GM23248 (cell line): ENCODE results near the gene NFIA. TPM values are rescaled to one million over a fixed set of nuclear protein-coding genes. Genes with fewer than 3 reads are reported as not detected.

Experiments
- DNase-seq: peaks from one replicate; pipeline ENCODE4 v3.0.0-alpha.2; 2015
- H2AFZ ChIP-seq: fragments of 200-600 bp; sonication (generic); 2 replicates; pipeline ENCODE4 v1.6.1; 2016; ENCODE audit warnings: antibody characterized with exemption
- H3F3A ChIP-seq: fragments of 200-600 bp; sonication (generic); 2 replicates; pipeline ENCODE4 v1.6.1; 2016; ENCODE audit warnings: mild to moderate bottlenecking, antibody characterized with exemption, mixed run types; ENCODE audit not compliant: insufficient read depth
- H3K27ac ChIP-seq: fragments of 200-600 bp; sonication (generic); 2 replicates; pipeline ENCODE4 v1.5.1; 2016; ENCODE audit warnings: mild to moderate bottlenecking
- H3K27me3 ChIP-seq: fragments of 200-600 bp; sonication (generic); replicated peaks from 2 replicates; pipeline ENCODE4 v1.6.1; 2016; ENCODE audit warnings: mild to moderate bottlenecking; ENCODE audit not compliant: insufficient read depth
- H3K36me3 ChIP-seq: fragments of 200-600 bp; sonication (generic); 2 replicates; pipeline ENCODE4 v1.6.1; 2016; ENCODE audit warnings: low read depth, mild to moderate bottlenecking
- H3K4me1 ChIP-seq: fragments of 200-600 bp; sonication (generic); 2 replicates; pipeline ENCODE4 v1.6.1; 2016; ENCODE audit warnings: mild to moderate bottlenecking; ENCODE audit not compliant: insufficient read depth
- H3K4me2 ChIP-seq: fragments of 200-600 bp; sonication (generic); one replicate; pipeline ENCODE4 v1.6.1; 2016; ENCODE audit warnings: mild to moderate bottlenecking; ENCODE audit not compliant: unreplicated experiment
- H3K4me3 ChIP-seq: fragments of 200-600 bp; sonication (generic); 2 replicates; pipeline ENCODE4 v1.5.1; 2016; ENCODE audit warnings: mild to moderate bottlenecking
- H3K79me2 ChIP-seq: fragments of 200-600 bp; sonication (generic); 2 replicates; pipeline ENCODE4 v1.6.1; 2016; ENCODE audit warnings: mild to moderate bottlenecking; ENCODE audit not compliant: insufficient read depth
- H3K9ac ChIP-seq: fragments of 200-600 bp; sonication (generic); 2 replicates; pipeline ENCODE4 v1.6.1; 2016; ENCODE audit warnings: mild to moderate bottlenecking
- H3K9me2 ChIP-seq: fragments of 200-600 bp; sonication (generic); 2 replicates; pipeline ENCODE4 v1.6.1; 2016; ENCODE audit warnings: mixed run types, mild to moderate bottlenecking, moderate library complexity; ENCODE audit not compliant: insufficient read depth
- H3K9me3 ChIP-seq: fragments of 200-600 bp; sonication (generic); one replicate; pipeline ENCODE4 v1.6.1; 2017; ENCODE audit warnings: low read depth
- H4K20me1 ChIP-seq: fragments of 200-600 bp; sonication (generic); 2 replicates; pipeline ENCODE4 v1.6.0; 2016; ENCODE audit not compliant: insufficient read depth
- EZH2 ChIP-seq: fragments of 200-600 bp; sonication (generic); IDR thresholded peaks from 2 replicates; pipeline ENCODE4 v1.6.1; 2018; ENCODE audit warnings: antibody characterized with exemption, mild to moderate bottlenecking; ENCODE audit not compliant: insufficient read depth, poor library complexity, severe bottlenecking
- EZH2phosphoT487 ChIP-seq: fragments of 200-600 bp; sonication (generic); IDR thresholded peaks from 2 replicates; pipeline ENCODE4 v1.6.1; 2018; ENCODE audit warnings: antibody characterized with exemption, moderate library complexity, mild to moderate bottlenecking, low read depth; ENCODE audit not compliant: insufficient read depth
- WGBS, 2 experiments: methylation state at CpG; one replicate each; pipeline ENCODE4 v1.1.6; 2015 to 2017; ENCODE audit warnings: low lambda C conversion rate in 2 of 2, low coverage in 1 of 2; ENCODE audit errors: missing lambda C conversion rate in 2 of 2; 5-methylcytosine and 5-hydroxymethylcytosine counted together
- in situ Hi-C: fragments of 300-500 bp; cut with MboI; formaldehyde crosslinking; loops from 2 replicates; pipeline ENCODE4 v1.15.0; 2020
- polyA plus RNA-seq: library from polyadenylated mRNA; unstranded; fragments of >200 nt; fragmentation: Nextera tagmentation; extraction: Ambion mirVana; gene quantifications from 2 replicates; pipeline ENCODE4 v1.2.1, GENCODE V29; 2016
- total RNA-seq: library from RNA; depleted of rRNA; stranded (reverse); fragments of >200 nt; shearing (Covaris generic); gene quantifications from 2 replicates; pipeline ENCODE4 v1.2.3, GENCODE V29; 2014

NFIA gene
- total and polyA plus RNA-seq, 2 experiments from 2014 or later = 3.4 to 8.8 TPM

DNA sequence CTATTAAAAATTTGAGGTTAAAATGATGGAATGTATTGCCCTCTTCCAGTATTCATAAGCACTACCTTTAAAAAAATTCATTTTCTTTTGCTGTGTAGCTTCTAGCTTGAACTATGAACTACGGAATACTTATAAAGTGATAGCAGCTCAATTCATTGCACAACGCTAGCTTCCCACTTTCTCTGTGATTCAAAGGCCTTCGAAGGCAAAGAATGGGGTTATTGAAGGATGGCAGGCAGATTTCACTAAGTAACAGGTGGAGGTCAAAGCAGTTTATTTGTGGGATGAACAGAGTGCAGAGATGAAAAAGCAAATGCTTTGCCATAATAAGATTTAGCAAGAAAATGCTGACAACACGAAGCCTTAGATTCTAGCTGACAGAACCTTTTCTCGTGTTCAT is 290.6 kb downstream of the NFIA start:
- Histone ChIP-seq H3K27me3 (no peaks in the 10 kb centered on the region), H2AFZ (no peak overlapping the region), H3K9me3 (no peaks in the 10 kb centered on the region), H3K36me3 (no peaks in the 10 kb centered on the region), H3K4me2 (no peak overlapping the region), H3K4me1 (no peaks in the 10 kb centered on the region), H3K27ac (no peak overlapping the region), H3K9ac (no peak overlapping the region), H4K20me1 (no peaks in the 10 kb centered on the region), H3K79me2 (no peaks in the 10 kb centered on the region), H3K9me2 (no peaks in the 10 kb centered on the region), H3F3A (no peaks in the 10 kb centered on the region), H3K4me3 (no peak overlapping the region)
- TF ChIP-seq EZH2 (no peak), EZH2phosphoT487 (no peak)
- DNase-seq = no peak
- in situ Hi-C loops = no loop called here
- WGBS, 2 experiments = 93 to 95% methylated on average over 5 of the region's 5 CpGs

DNA sequence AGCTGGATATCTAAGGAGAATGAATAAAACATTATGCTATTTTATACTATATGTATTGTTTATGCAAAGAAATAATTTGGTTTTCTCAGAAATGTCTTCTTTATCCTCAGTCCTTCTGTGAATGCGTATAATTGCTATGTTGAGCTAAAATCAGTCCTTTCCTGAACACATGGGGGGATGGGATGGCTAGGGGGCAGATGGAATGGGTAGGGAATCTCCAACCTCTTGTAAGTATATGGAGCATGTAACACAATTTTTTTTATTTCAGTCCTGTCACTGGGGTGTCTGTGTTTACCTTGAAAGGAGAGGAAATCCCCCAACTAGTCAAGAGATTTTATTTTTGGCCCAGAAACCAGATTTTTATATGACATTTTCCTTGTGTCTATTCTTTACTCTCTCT is 291.8 kb downstream of the NFIA start:
- WGBS, 2 experiments = 95 to 98% methylated on average over 1 of the region's 1 CpG
- no peaks in the 10 kb centered on the region for H3F3A ChIP-seq
- H3K36me3 ChIP-seq = no peaks in the 10 kb centered on the region
- H3K4me3 ChIP-seq = no peak overlapping the region
- H3K9me2 ChIP-seq = no peaks in the 10 kb centered on the region
- H3K27me3 ChIP-seq = no peaks in the 10 kb centered on the region
- H3K4me2 ChIP-seq = no peak overlapping the region
- no peak for TF ChIP-seq EZH2phosphoT487
- no peak for TF ChIP-seq EZH2
- H3K9ac ChIP-seq = no peak overlapping the region
- H3K4me1 ChIP-seq = no peaks in the 10 kb centered on the region
- DNase-seq = no peak
- no peaks in the 10 kb centered on the region for H3K79me2 ChIP-seq
- H3K27ac ChIP-seq = no peak overlapping the region
- H2AFZ ChIP-seq = no peak overlapping the region
- in situ Hi-C loops = no loop called here
- no peaks in the 10 kb centered on the region for H4K20me1 ChIP-seq
- no peaks in the 10 kb centered on the region for H3K9me3 ChIP-seq

DNA sequence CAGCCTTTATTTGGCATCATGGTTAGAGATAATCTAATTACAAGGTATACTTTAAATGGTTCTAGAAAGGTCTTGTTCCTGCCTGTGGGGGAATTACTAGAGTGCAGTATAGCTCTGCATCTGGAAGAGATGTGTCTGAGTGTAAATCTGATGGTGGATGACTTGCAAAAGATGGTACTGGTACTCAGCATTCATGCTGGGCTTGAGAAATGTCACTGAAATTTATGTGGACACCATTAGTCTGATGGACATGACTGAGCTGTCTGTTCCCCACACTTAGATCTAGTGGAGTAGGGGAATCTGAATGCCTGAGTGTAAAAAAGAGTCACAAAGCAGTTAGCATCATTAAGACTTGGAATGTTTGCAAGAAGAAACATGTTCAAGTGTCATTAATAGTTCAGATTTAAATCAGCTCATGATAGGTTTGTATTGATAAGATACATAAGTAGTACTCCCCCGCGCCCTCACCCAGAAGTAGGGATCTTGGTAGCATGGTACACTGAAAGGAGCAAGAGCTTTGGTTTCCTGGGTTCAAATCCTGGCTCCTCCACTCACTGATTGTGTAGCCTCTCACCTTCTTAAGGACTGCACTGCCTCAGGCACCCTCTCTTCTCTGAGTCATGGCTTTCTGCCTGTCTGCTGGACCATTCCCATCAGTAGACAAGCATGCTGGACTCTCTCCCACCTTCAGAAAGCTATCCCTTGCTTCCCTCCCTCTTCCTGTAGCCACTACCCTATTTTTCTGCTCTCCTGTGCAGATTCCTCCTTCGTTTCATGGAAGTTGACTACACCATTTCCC is 292.9 kb downstream of the NFIA start:
- no peaks in the 10 kb centered on the region for H3K9me2 ChIP-seq
- no peaks in the 10 kb centered on the region for H3K9me3 ChIP-seq
- no peaks in the 10 kb centered on the region for H3K27me3 ChIP-seq
- WGBS, 2 experiments = 83 to 88% methylated on average over 3 of the region's 3 CpGs
- no peak overlapping the region for H3K27ac ChIP-seq
- no peaks in the 10 kb centered on the region for H4K20me1 ChIP-seq
- no peaks in the 10 kb centered on the region for H3K79me2 ChIP-seq
- H3K4me2 ChIP-seq = no peak overlapping the region
- H3K9ac ChIP-seq = no peak overlapping the region
- no peak overlapping the region for H3K4me3 ChIP-seq
- H3F3A ChIP-seq = no peaks in the 10 kb centered on the region
- no peak for DNase-seq
- H3K36me3 ChIP-seq = no peaks in the 10 kb centered on the region
- in situ Hi-C loops = no loop called here
- TF ChIP-seq EZH2 (no peak), EZH2phosphoT487 (no peak)
- H3K4me1 ChIP-seq = no peaks in the 10 kb centered on the region
- H2AFZ ChIP-seq = no peak overlapping the region

GRCh38 chr1:61376151-61376550 is 293.8 kb downstream of the NFIA start:
- H2AFZ ChIP-seq = no peak overlapping the region
- H3K9me2 ChIP-seq = no peaks in the 10 kb centered on the region
- DNase-seq = no peak
- no peak overlapping the region for H3K9ac ChIP-seq
- no peak overlapping the region for H3K4me2 ChIP-seq
- TF ChIP-seq EZH2 (no peak), EZH2phosphoT487 (no peak)
- H3K4me1 ChIP-seq = no peaks in the 10 kb centered on the region
- no peaks in the 10 kb centered on the region for H4K20me1 ChIP-seq
- H3K36me3 ChIP-seq = no peaks in the 10 kb centered on the region
- no peaks in the 10 kb centered on the region for H3K27me3 ChIP-seq
- H3K9me3 ChIP-seq = no peaks in the 10 kb centered on the region
- in situ Hi-C loops = no loop called here
- no peaks in the 10 kb centered on the region for H3K79me2 ChIP-seq
- no peaks in the 10 kb centered on the region for H3F3A ChIP-seq
- WGBS, 2 experiments = 95 to 97% methylated on average over 2 of the region's 2 CpGs
- no peak overlapping the region for H3K4me3 ChIP-seq
- no peak overlapping the region for H3K27ac ChIP-seq
